Measurements from ENCODE around the gene NIPAL3.

The NIPAL3 gene

GRCh38 chr1:24415334-24415909 lies at the start of gene NIPAL3:
NIPAL3 (plus strand) TSS chr1:24415802; CDS start chr1:24419548, 3,746 bp downstream.
- DNase-seq = peak; percentile 100

- no peak for DNase-seq
These were observed 48.9 kb upstream of the NIPAL3 start for GRCh38 chr1:24366707-24367106.

GRCh38 chr1:24369199-24369598 lies 46.4 kb upstream of the NIPAL3 start:
- DNase-seq = no peak

- no peak for DNase-seq
These were observed 45.8 kb upstream of the NIPAL3 start for GRCh38 chr1:24369801-24370200.

DNA sequence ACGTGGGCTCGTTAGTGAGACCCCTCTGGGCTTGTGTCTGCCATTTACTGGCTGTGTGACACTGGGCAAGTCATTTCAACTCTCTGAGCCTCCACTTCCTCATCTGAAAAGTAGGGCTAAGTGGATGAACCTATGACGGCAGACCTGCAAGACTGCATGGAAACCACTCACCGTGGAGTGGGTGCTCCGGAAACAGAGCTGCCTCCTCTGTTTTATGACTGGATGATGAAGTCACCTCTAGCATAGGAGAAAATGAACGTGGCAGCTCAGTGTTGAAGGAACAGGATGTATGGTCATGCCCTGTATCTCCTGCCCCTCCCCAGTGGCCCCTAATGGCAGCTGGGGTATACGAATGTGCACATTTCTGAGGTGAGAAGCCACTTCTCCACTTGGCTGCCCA lies 42.6 kb upstream of the NIPAL3 start:
- no peak for DNase-seq

DNA sequence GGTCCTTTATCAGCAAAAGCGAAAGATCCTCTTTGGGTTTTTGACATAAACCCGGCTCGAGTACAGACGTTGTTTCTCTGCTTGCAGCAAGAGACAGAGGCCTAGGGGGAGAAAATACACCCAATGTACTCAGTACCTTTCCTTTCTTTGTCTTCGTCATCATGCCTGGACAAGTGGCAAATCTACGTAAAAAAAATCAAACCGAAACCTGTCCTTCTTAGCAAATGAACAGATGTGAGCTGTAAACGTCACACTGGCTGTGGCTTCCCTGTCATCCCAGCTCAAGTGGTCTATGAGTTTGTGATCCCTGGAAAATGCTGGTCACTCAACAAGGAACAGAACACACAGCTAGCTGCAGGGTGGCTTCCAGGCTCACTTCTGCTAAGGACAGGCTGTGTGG lies 41.9 kb upstream of the NIPAL3 start:
- DNase-seq = no peak

DNA sequence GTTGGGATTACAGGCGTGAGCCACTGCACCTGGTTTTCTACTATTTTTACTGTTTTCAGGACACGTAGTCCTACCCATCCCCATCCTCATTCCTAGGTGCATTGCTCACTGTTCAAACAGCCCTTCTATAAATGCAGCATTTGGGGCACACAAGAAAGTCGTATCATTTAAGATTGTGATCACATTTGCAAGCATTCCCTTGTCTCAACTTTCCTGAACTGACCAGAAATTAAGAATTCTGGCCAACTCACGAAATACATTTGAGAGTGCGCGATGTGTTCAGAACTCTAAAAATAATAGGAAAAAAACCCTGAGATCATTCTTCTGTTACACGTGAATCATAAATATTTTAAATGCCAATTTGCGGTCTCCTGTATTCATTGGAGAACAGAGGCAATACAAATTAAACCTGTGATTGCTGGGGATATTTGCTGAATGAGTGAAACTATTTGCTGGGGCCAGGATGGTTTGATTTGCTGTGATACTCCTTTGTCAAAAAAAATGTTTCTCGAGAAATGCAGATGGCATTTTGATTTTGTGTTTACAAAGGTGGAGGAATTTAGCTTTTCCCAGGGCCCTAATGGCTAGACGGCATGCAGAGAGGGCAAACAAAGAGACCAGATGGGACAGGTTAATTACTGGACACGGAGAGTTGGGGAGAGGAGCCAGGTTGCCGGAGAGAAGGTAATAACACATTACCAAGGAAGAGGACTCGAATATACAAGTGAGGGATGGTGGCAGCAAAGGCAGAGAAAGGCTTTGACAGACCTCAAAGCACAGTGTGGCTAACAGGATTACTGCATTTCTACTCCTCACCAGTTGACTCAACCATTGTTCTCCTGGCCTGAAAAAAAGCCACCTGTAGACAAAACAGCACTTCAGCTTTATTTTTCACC lies 40.5 kb upstream of the NIPAL3 start:
- DNase-seq = no peak

DNA sequence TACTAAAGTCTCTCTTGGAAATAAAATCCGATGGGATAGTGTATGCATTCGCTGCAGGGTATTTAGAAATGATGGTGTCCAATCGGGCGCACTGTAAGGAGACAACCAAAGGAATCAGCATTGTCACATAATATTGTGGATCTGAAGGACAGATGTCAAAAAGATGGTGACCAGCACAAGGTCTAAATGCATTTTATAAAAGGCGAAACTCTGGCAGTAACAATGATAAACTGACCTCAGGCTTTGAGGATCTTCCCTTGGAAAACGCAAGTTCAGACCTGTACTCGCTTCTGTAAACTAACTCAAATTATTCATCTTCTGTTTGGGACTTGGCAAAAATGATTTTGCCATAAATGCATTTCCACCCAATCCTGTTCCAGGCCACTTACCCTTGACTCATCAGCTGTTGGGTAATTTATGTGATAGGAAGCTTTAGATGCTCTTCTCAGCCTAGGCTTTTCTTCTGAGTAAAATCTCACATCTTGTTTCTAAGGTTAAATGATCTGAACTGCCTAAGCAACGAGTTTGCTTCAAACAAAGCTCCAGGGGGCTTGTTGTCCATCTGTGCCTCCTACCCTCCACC lies 35.8 kb upstream of the NIPAL3 start:
- no peak for DNase-seq

- DNase-seq = no peak
These were observed 35.1 kb upstream of the NIPAL3 start for GRCh38 chr1:24380508-24380907.

DNA sequence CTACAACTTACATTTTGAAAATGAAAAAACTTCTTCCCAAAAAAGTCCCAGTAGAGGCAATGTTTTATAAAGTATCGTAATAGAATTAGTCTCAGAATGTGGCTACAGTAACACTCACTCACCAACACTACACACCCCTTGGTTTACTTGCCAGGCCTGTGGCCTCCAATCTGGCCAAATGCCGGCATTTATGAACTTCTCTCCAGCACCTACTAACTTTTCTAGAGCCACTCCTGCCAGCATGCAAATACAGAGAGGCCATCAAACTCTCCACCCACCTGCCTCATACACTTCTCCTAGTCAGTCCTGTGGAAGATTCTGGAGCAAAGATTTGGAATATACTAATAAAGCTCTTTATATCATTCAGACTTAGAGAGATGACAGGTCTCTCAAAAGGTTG lies 34.3 kb upstream of the NIPAL3 start:
- no peak for DNase-seq

GRCh38 chr1:24382165-24382577 lies 33.4 kb upstream of the NIPAL3 start:
- no peak for DNase-seq

DNA sequence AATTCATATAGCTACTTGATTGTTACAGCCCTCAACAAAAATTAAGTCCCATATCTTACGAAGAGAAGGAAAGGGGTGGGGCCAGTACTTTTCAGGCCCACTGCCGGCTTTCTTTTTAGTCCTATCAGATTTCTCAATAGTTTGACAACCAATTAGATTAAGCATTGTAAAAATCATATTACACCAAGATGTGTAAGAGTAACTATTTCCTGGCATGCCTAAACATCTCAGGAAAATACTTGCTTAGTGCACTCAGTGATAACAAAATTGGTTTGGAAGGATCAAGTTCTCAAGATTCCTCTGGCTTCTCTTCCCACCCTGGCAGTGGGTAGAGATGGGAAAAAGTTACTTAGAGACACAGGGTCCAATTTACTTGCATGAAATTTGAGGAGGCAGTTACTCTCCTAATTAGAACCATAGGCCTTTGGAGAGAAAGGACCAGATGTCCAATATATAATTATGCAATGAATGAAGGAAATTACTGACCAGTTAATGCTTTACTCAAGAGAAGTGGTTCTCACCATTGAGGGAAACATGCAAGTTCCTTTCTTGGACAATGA lies 32.1 kb upstream of the NIPAL3 start:
- no peak for DNase-seq

DNA sequence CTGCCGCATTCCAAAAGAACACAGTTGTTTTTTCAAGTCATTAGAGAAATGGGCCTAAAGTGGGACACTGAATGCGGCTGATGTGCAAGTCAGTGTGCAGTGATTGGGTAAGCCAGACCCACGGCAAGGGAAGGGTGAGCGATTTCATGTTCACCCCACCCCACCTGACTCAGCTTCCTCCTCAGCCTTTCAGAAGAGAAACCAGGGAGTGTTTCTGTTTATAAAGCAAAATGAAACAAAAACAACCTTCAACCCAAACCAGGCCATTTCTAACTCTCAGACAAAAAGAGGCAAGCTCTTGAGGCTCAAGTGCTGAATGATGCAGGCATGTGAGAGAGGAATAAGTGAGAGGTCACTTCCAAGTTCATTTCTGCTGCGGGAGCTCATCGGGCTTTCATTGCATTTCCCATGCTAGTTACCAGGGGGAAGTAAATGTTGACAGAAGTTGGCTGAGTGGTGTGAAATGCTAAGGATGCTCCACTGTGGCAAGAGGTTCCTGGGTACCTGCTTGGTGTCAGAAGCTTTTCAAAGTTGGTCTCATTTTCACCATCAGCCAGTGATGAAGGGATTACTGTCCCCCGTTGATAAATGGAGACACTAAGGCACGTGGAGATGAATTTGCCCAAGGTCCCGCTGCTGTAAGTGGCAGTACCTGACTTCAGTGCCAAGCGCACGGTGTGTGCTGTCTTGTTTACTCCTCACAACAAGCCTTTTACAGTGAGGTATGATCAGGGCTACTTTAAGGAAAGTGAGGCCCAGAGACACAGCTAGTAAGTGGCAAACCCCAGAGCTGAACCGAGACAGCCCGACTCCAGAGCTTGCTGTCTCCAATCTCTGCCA lies 31.1 kb upstream of the NIPAL3 start:
- DNase-seq = no peak

- no peak for DNase-seq
These were observed 30.3 kb upstream of the NIPAL3 start for GRCh38 chr1:24385160-24385940.

DNA sequence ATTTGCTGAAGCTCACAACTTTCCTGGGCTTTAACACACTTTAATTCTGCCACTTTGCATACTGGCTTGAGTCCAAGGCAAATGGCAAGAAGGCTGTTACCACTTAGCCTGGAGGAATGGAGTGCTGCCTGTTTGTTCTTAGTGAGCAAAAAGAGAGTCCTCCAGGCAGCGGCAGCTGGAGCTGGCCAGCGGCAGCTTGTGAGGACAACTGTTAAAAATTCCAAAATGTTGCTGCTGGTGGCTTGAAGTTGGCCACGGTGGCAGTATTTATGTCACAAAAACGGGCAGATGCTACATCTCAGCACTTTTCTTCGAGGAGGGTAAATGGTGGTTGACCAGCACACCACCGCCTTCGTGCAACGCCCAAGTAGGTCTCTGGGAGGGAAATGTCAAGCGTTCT lies 29.4 kb upstream of the NIPAL3 start:
- peak; percentile 61 for DNase-seq

DNA sequence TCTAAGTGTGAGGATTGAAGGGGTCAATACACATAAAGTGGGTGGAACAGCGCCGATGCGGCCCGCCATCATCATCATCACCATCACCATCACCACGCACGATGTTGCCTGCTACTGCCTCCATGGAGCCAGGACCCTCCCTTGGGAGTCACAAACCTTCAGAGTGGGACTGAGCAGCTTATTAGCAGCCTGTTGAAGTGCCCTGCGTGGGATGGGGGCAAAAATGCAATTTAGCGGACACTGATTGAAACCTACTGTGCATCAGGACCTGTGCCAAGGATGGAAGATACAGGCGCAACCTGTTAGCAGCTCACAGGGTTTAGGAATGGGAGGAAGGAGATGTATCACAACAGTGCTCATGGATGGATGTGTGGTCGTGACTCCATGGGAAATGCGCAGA lies 28.7 kb upstream of the NIPAL3 start:
- no peak for DNase-seq

GRCh38 chr1:24387636-24388175 lies 27.9 kb upstream of the NIPAL3 start:
- DNase-seq = no peak

DNA sequence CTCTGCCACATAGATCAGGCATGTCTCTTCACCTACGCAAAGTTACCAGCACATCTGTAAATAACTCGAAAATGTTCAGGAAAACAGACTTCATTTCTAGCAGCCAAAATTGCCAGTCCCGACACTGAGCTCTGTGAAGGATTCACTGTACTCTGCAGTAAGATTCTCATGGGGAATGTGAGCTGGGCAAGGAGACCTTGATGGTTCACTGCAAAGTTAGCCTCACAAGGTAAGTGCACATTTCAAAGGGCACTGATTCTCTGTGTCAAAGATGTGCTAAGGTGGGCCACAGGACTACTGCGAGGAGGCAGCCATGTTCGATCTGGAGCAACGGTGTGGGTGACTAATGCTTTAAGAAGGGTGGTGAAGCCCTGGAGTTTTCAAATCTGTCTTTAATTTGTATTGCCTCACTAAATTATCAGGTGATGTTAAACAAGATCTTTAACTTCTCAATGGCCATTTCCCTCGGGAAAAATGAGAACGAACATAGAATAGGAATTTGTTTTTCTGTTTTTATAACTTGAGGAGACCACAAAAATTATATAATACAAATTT lies 27.2 kb upstream of the NIPAL3 start:
- DNase-seq = no peak

- DNase-seq = no peak
These were observed 26.3 kb upstream of the NIPAL3 start for GRCh38 chr1:24389231-24389678.

GRCh38 chr1:24390924-24391782 lies 24.4 kb upstream of the NIPAL3 start:
- peak; percentile 60 for DNase-seq

Data from NCI-H526 treated with DMSO at 0.1 percent for 48 hours (cell line).